Natural killer cell (primary cell): ENCODE measurements around the gene TMEM254. TPM values are rescaled to one million over a fixed set of nuclear protein-coding genes. Genes with fewer than 3 reads are reported as not detected.
"Not testable (repeated sequence)": the region's sequence is repeated elsewhere in the genome, so short reads cannot be mapped to it uniquely, and the experiment has no call there.

ENCODE experiments used
- ATAC-seq, 3 donors: fragments of 150-1000 bp in 2 of 3; fragments of 200-7000 bp in 1 of 3; cut with Tn5 transposase; 1 replicate in 1 of 3; 2 replicates in 2 of 3; pipeline ENCODE4 v1.10.0; 2021; ENCODE audit warnings: mild to moderate bottlenecking in 2 of 3, moderate library complexity in 2 of 3
- DNase-seq, 2 donors: peaks; one replicate each; pipeline versions ENCODE4 v3.0.0 to v3.0.0-alpha.2; 2013 to 2021; ENCODE audit warnings: mixed read lengths in 1 of 2
- H3K27ac ChIP-seq: one replicate; pipeline ENCODE4 v1.5.1; 2013; ENCODE audit warnings: mild to moderate bottlenecking, low read length
- H3K27me3 ChIP-seq: one replicate; pipeline ENCODE4 v1.6.1; 2013; ENCODE audit warnings: low read length; ENCODE audit not compliant: control insufficient read depth, insufficient read depth
- H3K36me3 ChIP-seq: one replicate; pipeline ENCODE4 v1.6.1; 2013; ENCODE audit warnings: low read length; ENCODE audit not compliant: control insufficient read depth, insufficient read depth
- H3K4me1 ChIP-seq: one replicate; pipeline ENCODE4 v1.6.1; 2013; ENCODE audit warnings: low read length; ENCODE audit not compliant: control insufficient read depth, insufficient read depth
- H3K4me3 ChIP-seq: one replicate; pipeline ENCODE4 v1.5.1; 2013; ENCODE audit warnings: low read length
- H3K9me3 ChIP-seq: one replicate; pipeline ENCODE4 v1.6.1; 2013; ENCODE audit warnings: low read length; ENCODE audit not compliant: control insufficient read depth, insufficient read depth
- H3K27ac Mint-ChIP-seq, 2 donors: one replicate each; pipeline ENCODE4 v1.8.0; 2022; ENCODE audit warnings: mild to moderate bottlenecking in 2 of 2, mixed read lengths in 2 of 2, moderate library complexity in 1 of 2
- H3K27me3 Mint-ChIP-seq, 2 donors: one replicate each; pipeline ENCODE4 v1.8.0; 2022; ENCODE audit warnings: low read depth in 2 of 2, mixed read lengths in 2 of 2
- H3K36me3 Mint-ChIP-seq: one replicate; pipeline ENCODE4 v1.8.0; 2022; ENCODE audit warnings: mixed read lengths
- H3K4me1 Mint-ChIP-seq, 2 donors: one replicate each; pipeline ENCODE4 v1.8.0; 2022; ENCODE audit warnings: mixed read lengths in 2 of 2
- H3K4me3 Mint-ChIP-seq: one replicate; pipeline ENCODE4 v1.8.0; 2022; ENCODE audit warnings: mild to moderate bottlenecking, moderate library complexity, mixed read lengths
- H3K9me3 Mint-ChIP-seq, 2 donors: one replicate each; pipeline ENCODE4 v1.8.0; 2022; ENCODE audit warnings: mixed read lengths in 2 of 2
- CTCF ChIP-seq: fragments of 200-600 bp; IDR thresholded peaks from one replicate; pipeline ENCODE4 v1.8.0; 2022; ENCODE audit warnings: antibody characterized with exemption
- WGBS: methylation state at CpG from one replicate; pipeline ENCODE4 v1.1.7; 2013; ENCODE audit warnings: missing lambda C conversion rate; ENCODE audit not compliant: insufficient coverage; 5-methylcytosine and 5-hydroxymethylcytosine counted together
- intact Hi-C: fragments of 100-400 bp; cut with micrococcal nuclease; formaldehyde crosslinking; loops from one replicate; pipeline ENCODE4 v1.14.2; 2022
- total RNA-seq, 4 donors: library from RNA; stranded (reverse); fragments of 120-200 nt in 1 of 4; gene quantifications; one replicate each; pipeline versions ENCODE4 v1.2.3 to v1.2.4, GENCODE V29; 2013 to 2022

Gene TMEM254
- total RNA-seq, 3 donors from 2014 or later (not counting 1 experiment from before 2014, with no cell fraction given), result 7.1 to 11.1 (median 10.3) TPM

- no peaks in the 10 kb centered on the region for H3K9me3 Mint-ChIP-seq
- Histone ChIP-seq H3K9me3 (no peaks in the 10 kb centered on the region), H3K4me3 (no peak overlapping the region), H3K27ac (no peak overlapping the region), H3K4me1 (no peaks in the 10 kb centered on the region), H3K27me3 (no peaks in the 10 kb centered on the region), H3K36me3 (no peaks in the 10 kb centered on the region)
- 37% methylated on average over 2 of the region's 2 CpGs for WGBS
- peak in 1 of 3 donors; percentile 64 for ATAC-seq
- no peak for TF ChIP-seq CTCF
- H3K27me3 Mint-ChIP-seq, result no peaks in the 10 kb centered on the region
- DNase-seq, result no peak
- no peak overlapping the region for H3K4me3 Mint-ChIP-seq
- intact Hi-C loops, result no loop called here
- no peaks in the 10 kb centered on the region for H3K4me1 Mint-ChIP-seq
- no peak overlapping the region for H3K27ac Mint-ChIP-seq
- no peaks in the 10 kb centered on the region for H3K36me3 Mint-ChIP-seq
Measured at GRCh38 chr10:80090121-80090520, 11.7 kb downstream of the TMEM254 start.

- Mint-ChIP-seq H3K36me3 (no peaks in the 10 kb centered on the region), H3K27me3 (peaks cover 5 to 19% of the 10 kb centered on the region in 2 donors), H3K4me1 (no peaks in the 10 kb centered on the region), H3K4me3 (no peak overlapping the region), H3K9me3 (no peaks in the 10 kb centered on the region), H3K27ac (no peak overlapping the region)
- Histone ChIP-seq H3K36me3 (no peaks in the 10 kb centered on the region), H3K4me3 (no peak overlapping the region), H3K4me1 (no peaks in the 10 kb centered on the region), H3K9me3 (no peaks in the 10 kb centered on the region), H3K27ac (no peak overlapping the region), H3K27me3 (no peaks in the 10 kb centered on the region)
- DNase-seq (no peak), ATAC-seq (no peak)
- intact Hi-C loops, result no loop called here
- TF ChIP-seq CTCF, result no peak
- 100% methylated on average over 1 of the region's 2 CpGs for WGBS
Measured at GRCh38 chr10:80094231-80094630, 15.8 kb downstream of the TMEM254 start.

GRCh38 chr10:80098272-80098671 lies 19.8 kb downstream of the TMEM254 start:
- H3K36me3 Mint-ChIP-seq, result not testable (repeated sequence)

GRCh38 chr10:80099295-80099694 lies 20.8 kb downstream of the TMEM254 start:
- H3K27me3 Mint-ChIP-seq, result peaks cover 5 to 22% of the 10 kb centered on the region in 2 donors
- H3K27ac ChIP-seq, H3K27ac Mint-ChIP-seq, H3K4me1 Mint-ChIP-seq, H3K4me1 ChIP-seq, DNase-seq, H3K27me3 ChIP-seq, H3K36me3 ChIP-seq, H3K36me3 Mint-ChIP-seq, intact Hi-C loops, H3K4me3 ChIP-seq, H3K9me3 Mint-ChIP-seq, ATAC-seq, H3K9me3 ChIP-seq, H3K4me3 Mint-ChIP-seq: not testable (repeated sequence)
- 88% methylated on average over 7 of the region's 8 CpGs for WGBS

More at GRCh38 chr10:80098272-80098671, 19.8 kb downstream of the TMEM254 start:
- H3K27ac ChIP-seq, H3K4me1 Mint-ChIP-seq, H3K27me3 ChIP-seq, H3K4me3 Mint-ChIP-seq, H3K4me1 ChIP-seq, H3K9me3 Mint-ChIP-seq, H3K9me3 ChIP-seq, ATAC-seq, H3K4me3 ChIP-seq, H3K36me3 ChIP-seq, intact Hi-C loops, H3K27ac Mint-ChIP-seq, DNase-seq: not testable (repeated sequence)
- 95% methylated on average over 2 of the region's 2 CpGs for WGBS
- H3K27me3 Mint-ChIP-seq, result peaks cover 5 to 22% of the 10 kb centered on the region in 2 donors
